HCT116 (cell line): ENCODE results near the gene CCDC187.

Source experiments
- EGR1 ChIP-seq: IDR thresholded peaks from 2 replicates; pipeline ENCODE4 v1.6.1; 2012; ENCODE audit warnings: low read depth
- EZH2 ChIP-seq: fragments of 200-600 bp; sonication (generic); IDR thresholded peaks from 2 replicates; pipeline ENCODE4 v1.6.1; 2017; ENCODE audit warnings: antibody characterized with exemption, mixed run types
- EZH2phosphoT487 ChIP-seq: fragments of 200-600 bp; IDR thresholded peaks from 2 replicates; pipeline ENCODE4 v1.6.1; 2018; ENCODE audit warnings: antibody characterized with exemption, borderline replicate concordance
- MAX ChIP-seq: IDR thresholded peaks from 2 replicates; pipeline ENCODE4 v1.6.1; 2012
- POLR2A ChIP-seq: IDR thresholded peaks from 2 replicates; pipeline ENCODE4 v1.7.0; 2011; ENCODE audit warnings: borderline replicate concordance; ENCODE audit not compliant: insufficient read depth, insufficient read length; ENCODE audit errors: extremely low read depth
- POLR2AphosphoS5 ChIP-seq: IDR thresholded peaks from 2 replicates; pipeline ENCODE4 v1.6.1; 2011; ENCODE audit warnings: mild to moderate bottlenecking, low read depth, low read length, moderate library complexity
- TF ChIP-seq, protein P1 (sequence below), 3 experiments: fragments of 200-600 bp in 1 of 3; sonication (generic) in 1 of 3; IDR thresholded peaks in 2 of 3; conservative IDR thresholded peaks in 1 of 3; 2 replicates each; pipeline ENCODE4 v1.5.1; 2012 to 2017; ENCODE audit warnings: low read depth in 2 of 3, low read length in 2 of 3, antibody characterized with exemption in 1 of 3, borderline replicate concordance in 1 of 3, control low read depth in 1 of 3, mild to moderate bottlenecking in 1 of 3, mixed read lengths in 1 of 3, mixed run types in 1 of 3, moderate library complexity in 1 of 3; ENCODE audit not compliant: insufficient read depth in 1 of 3
- TF ChIP-seq, protein P2 (sequence below): IDR thresholded peaks from 2 replicates; pipeline ENCODE4 v1.6.1; 2012; ENCODE audit warnings: low read depth
- TF ChIP-seq, protein P3 (sequence below): IDR thresholded peaks from 2 replicates; pipeline ENCODE4 v1.6.1; 2012

DNA sequence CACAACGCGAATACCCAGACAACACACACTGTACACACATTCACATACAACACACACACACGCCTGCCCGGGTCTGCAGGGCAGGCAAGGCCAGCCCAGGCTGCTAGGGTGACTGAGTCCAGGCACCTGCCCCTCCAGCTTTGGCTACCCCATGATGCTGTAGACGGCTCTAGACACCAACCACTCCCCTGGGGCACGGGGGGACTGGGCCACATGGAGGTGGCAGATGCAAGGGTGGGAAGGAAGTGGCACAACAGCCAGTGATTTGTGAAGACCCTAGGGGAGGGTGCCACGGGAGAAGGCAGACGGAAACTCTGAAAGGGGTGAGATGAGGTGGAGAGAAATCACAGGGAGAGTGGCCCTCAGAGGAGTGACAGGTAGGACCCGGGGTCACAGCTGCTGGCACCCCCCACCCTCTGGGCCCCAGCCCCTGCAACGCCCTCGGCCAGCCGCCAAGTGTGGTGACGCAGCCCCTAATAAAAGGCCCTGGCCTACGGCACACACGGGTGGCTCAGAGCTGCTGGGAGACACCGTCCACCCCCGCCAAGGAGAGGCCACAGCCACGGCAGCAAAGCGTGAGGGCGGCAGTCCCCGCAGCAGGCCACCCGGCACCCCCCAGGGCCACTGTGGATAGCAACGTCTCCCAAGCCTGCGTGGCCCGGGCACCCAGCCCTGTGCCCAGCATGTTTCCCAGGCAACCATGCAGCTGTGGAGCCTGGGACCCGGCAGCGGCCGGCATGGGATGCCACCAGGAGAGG is 6.6 kb upstream of the CCDC187 start:
- TF ChIP-seq, protein P1, sequence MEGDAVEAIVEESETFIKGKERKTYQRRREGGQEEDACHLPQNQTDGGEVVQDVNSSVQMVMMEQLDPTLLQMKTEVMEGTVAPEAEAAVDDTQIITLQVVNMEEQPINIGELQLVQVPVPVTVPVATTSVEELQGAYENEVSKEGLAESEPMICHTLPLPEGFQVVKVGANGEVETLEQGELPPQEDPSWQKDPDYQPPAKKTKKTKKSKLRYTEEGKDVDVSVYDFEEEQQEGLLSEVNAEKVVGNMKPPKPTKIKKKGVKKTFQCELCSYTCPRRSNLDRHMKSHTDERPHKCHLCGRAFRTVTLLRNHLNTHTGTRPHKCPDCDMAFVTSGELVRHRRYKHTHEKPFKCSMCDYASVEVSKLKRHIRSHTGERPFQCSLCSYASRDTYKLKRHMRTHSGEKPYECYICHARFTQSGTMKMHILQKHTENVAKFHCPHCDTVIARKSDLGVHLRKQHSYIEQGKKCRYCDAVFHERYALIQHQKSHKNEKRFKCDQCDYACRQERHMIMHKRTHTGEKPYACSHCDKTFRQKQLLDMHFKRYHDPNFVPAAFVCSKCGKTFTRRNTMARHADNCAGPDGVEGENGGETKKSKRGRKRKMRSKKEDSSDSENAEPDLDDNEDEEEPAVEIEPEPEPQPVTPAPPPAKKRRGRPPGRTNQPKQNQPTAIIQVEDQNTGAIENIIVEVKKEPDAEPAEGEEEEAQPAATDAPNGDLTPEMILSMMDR (IDR thresholded peaks at IDR 0.05 in 2 of 3, conservative IDR thresholded peaks at IDR 0.05 in 1 of 3; ENCODE audit: borderline replicate concordance in 1 of 3, insufficient read depth in 1 of 3, low read depth in 2 of 3, low read length in 2 of 3), result no peak
- TF ChIP-seq, protein P2, sequence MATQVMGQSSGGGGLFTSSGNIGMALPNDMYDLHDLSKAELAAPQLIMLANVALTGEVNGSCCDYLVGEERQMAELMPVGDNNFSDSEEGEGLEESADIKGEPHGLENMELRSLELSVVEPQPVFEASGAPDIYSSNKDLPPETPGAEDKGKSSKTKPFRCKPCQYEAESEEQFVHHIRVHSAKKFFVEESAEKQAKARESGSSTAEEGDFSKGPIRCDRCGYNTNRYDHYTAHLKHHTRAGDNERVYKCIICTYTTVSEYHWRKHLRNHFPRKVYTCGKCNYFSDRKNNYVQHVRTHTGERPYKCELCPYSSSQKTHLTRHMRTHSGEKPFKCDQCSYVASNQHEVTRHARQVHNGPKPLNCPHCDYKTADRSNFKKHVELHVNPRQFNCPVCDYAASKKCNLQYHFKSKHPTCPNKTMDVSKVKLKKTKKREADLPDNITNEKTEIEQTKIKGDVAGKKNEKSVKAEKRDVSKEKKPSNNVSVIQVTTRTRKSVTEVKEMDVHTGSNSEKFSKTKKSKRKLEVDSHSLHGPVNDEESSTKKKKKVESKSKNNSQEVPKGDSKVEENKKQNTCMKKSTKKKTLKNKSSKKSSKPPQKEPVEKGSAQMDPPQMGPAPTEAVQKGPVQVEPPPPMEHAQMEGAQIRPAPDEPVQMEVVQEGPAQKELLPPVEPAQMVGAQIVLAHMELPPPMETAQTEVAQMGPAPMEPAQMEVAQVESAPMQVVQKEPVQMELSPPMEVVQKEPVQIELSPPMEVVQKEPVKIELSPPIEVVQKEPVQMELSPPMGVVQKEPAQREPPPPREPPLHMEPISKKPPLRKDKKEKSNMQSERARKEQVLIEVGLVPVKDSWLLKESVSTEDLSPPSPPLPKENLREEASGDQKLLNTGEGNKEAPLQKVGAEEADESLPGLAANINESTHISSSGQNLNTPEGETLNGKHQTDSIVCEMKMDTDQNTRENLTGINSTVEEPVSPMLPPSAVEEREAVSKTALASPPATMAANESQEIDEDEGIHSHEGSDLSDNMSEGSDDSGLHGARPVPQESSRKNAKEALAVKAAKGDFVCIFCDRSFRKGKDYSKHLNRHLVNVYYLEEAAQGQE, result no peak
- no peak for TF ChIP-seq POLR2A
- TF ChIP-seq MAX, result no peak
- no peak for TF ChIP-seq EZH2
- no peak for TF ChIP-seq EZH2phosphoT487
- no peak for TF ChIP-seq POLR2AphosphoS5
- TF ChIP-seq, protein P3, sequence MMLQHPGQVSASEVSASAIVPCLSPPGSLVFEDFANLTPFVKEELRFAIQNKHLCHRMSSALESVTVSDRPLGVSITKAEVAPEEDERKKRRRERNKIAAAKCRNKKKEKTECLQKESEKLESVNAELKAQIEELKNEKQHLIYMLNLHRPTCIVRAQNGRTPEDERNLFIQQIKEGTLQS, result no peak
- TF ChIP-seq EGR1, result no peak
